GM18867 (cell line): ENCODE measurements around the gene SPP2.

ENCODE experiments used
- ATAC-seq: cut with Tn5 transposase; IDR thresholded peaks from one replicate; pipeline ENCODE4 v1.9.1; 2021; ENCODE audit warnings: mild to moderate bottlenecking, moderate library complexity; ENCODE audit not compliant: unreplicated experiment

Gene SPP2

GRCh38 chr2:234091432-234091879, 41.0 kb downstream of the SPP2 start:
- ATAC-seq: no peak

GRCh38 chr2:234091883-234092282, 41.4 kb downstream of the SPP2 start:
- ATAC-seq: no peak

- no peak for ATAC-seq
These were observed 41.8 kb downstream of the SPP2 start for GRCh38 chr2:234092344-234092743.

- ATAC-seq: no peak
These were observed 44.8 kb downstream of the SPP2 start for GRCh38 chr2:234095301-234095700.

GRCh38 chr2:234096164-234096563, 45.7 kb downstream of the SPP2 start:
- no peak for ATAC-seq

- no peak for ATAC-seq
These were observed 48.2 kb downstream of the SPP2 start for GRCh38 chr2:234098681-234099080.

GRCh38 chr2:234099266-234099665, 48.8 kb downstream of the SPP2 start:
- no peak for ATAC-seq

- no peak for ATAC-seq
These were observed 50.2 kb downstream of the SPP2 start for GRCh38 chr2:234100686-234101085.

- ATAC-seq: no peak
These were observed 51.6 kb downstream of the SPP2 start for GRCh38 chr2:234102112-234102511.

- no peak for ATAC-seq
These were observed 57.4 kb downstream of the SPP2 start for GRCh38 chr2:234107861-234108260.

GRCh38 chr2:234109321-234109720, 58.8 kb downstream of the SPP2 start:
- ATAC-seq: no peak

- no peak for ATAC-seq
These were observed 59.7 kb downstream of the SPP2 start for GRCh38 chr2:234110219-234110618.

- no peak for ATAC-seq
These were observed 61.0 kb downstream of the SPP2 start for GRCh38 chr2:234111523-234111922.

GRCh38 chr2:234116010-234116409, 65.5 kb downstream of the SPP2 start:
- no peak for ATAC-seq

GRCh38 chr2:234121999-234122398, 71.5 kb downstream of the SPP2 start:
- ATAC-seq: no peak

- ATAC-seq: no peak
These were observed 75.1 kb downstream of the SPP2 start for GRCh38 chr2:234125451-234126145.

GRCh38 chr2:234126146-234126470, 75.6 kb downstream of the SPP2 start:
- ATAC-seq: no peak
